Hepatocyte (in vitro differentiated cells): ENCODE measurements around the gene LZIC. TPM values are rescaled to one million over a fixed set of nuclear protein-coding genes. Genes with fewer than 3 reads are reported as not detected.

Experiments
- DNase-seq: peaks from one replicate; pipeline ENCODE4 v3.0.0-alpha.2; 2016; ENCODE audit warnings: low spot score
- H2AFZ ChIP-seq: fragments of 200-600 bp; sonication (generic); 2 replicates; pipeline ENCODE4 v1.6.0; 2016; ENCODE audit warnings: antibody characterized with exemption, mild to moderate bottlenecking
- H3K27ac ChIP-seq: fragments of 200-600 bp; sonication (generic); 2 replicates; pipeline ENCODE4 v1.5.1; 2016; ENCODE audit warnings: mild to moderate bottlenecking
- H3K27me3 ChIP-seq: fragments of 200-600 bp; sonication (generic); 2 replicates; pipeline ENCODE4 v1.6.1; 2016
- H3K36me3 ChIP-seq: fragments of 200-600 bp; sonication (generic); replicated peaks from 2 replicates; pipeline ENCODE4 v1.5.1; 2016; ENCODE audit warnings: low read depth; ENCODE audit not compliant: insufficient read depth
- H3K4me1 ChIP-seq: fragments of 200-600 bp; sonication (generic); 2 replicates; pipeline ENCODE4 v1.5.1; 2016; ENCODE audit warnings: mild to moderate bottlenecking, moderate library complexity; ENCODE audit not compliant: insufficient read depth
- H3K4me2 ChIP-seq: fragments of 200-600 bp; sonication (generic); 2 replicates; pipeline ENCODE4 v1.6.0; 2016
- H3K4me3 ChIP-seq: fragments of 200-600 bp; sonication (generic); 2 replicates; pipeline ENCODE4 v1.5.1; 2016; ENCODE audit warnings: mild to moderate bottlenecking
- H3K79me2 ChIP-seq: fragments of 200-600 bp; sonication (generic); 2 replicates; pipeline ENCODE4 v1.6.0; 2017; ENCODE audit warnings: mild to moderate bottlenecking
- H3K9me2 ChIP-seq: fragments of 200-600 bp; sonication (generic); replicated peaks from 2 replicates; pipeline ENCODE4 v1.6.0; 2017; ENCODE audit warnings: mild to moderate bottlenecking; ENCODE audit not compliant: insufficient read depth
- H3K9me3 ChIP-seq: fragments of 200-600 bp; sonication (generic); 2 replicates; pipeline ENCODE4 v1.5.1; 2016; ENCODE audit warnings: low read depth, mild to moderate bottlenecking
- H4K20me1 ChIP-seq: fragments of 200-600 bp; sonication (generic); 2 replicates; pipeline ENCODE4 v1.6.0; 2016; ENCODE audit warnings: mild to moderate bottlenecking; ENCODE audit not compliant: insufficient read depth, poor library complexity, severe bottlenecking
- CTCF ChIP-seq: fragments of 200-600 bp; sonication (generic); IDR thresholded peaks from 2 replicates; pipeline ENCODE4 v1.5.1; 2016; ENCODE audit warnings: antibody characterized with exemption, mild to moderate bottlenecking; ENCODE audit not compliant: poor library complexity
- EZH2 ChIP-seq: fragments of 200-600 bp; sonication (generic); IDR thresholded peaks from 2 replicates; pipeline ENCODE4 v1.6.1; 2016; ENCODE audit warnings: antibody characterized with exemption, mild to moderate bottlenecking, borderline replicate concordance
- EZH2phosphoT487 ChIP-seq: fragments of 200-600 bp; sonication (generic); IDR thresholded peaks from one replicate; pipeline ENCODE4 v1.6.1; 2018; ENCODE audit warnings: antibody characterized with exemption, mild to moderate bottlenecking, low read depth, moderate library complexity; ENCODE audit not compliant: unreplicated experiment, severe bottlenecking
- WGBS: methylation state at CpG from one replicate; pipeline ENCODE4 v1.1.6; 2016; ENCODE audit warnings: low lambda C conversion rate; ENCODE audit errors: missing lambda C conversion rate; 5-methylcytosine and 5-hydroxymethylcytosine counted together
- polyA plus RNA-seq: library from polyadenylated mRNA; unstranded; fragments of >200 nt; fragmentation: Nextera tagmentation; extraction: Ambion mirVana; gene quantifications from 2 replicates; pipeline ENCODE4 v1.2.1, GENCODE V29; 2016
- total RNA-seq: library from RNA; depleted of rRNA; stranded (reverse); fragments of >200 nt; gene quantifications from 2 replicates; pipeline ENCODE4 v1.2.3, GENCODE V29; 2014

The LZIC gene
- total and polyA plus RNA-seq, 2 experiments from 2014 or later: 24.2 to 48.1 TPM

- 64% methylated on average over 15 of the region's 15 CpGs for WGBS
- Histone ChIP-seq H3K27ac (no peak overlapping the region), H3K27me3 (no peaks in the 10 kb centered on the region)
Observed at GRCh38 chr1:9929431-9930385, 13.5 kb downstream of the LZIC start.

DNA sequence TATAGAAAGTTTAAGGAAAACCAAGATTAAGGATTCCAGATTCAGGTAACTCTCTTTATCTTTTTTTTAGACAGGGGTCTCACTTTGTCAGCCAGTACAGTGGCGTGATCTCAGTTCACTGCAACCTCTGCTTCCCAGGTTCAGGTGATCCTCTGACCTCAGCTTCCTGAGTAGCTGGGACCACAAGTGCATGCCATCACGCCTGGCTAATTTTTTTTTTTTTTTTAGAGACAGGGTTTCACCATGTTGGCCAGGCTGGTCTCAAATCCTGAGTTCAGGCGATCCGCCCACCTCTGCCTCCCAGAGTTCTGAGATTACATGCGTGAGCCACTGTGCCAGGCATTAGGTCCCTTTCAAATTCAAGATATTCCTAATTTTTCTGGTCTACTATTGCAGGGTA lies 15.9 kb downstream of the LZIC start:
- peaks cover 3% of the 10 kb centered on the region for H3K4me1 ChIP-seq
- DNase-seq: no peak
- H3K9me3 ChIP-seq: no peaks in the 10 kb centered on the region
- WGBS: 93% methylated on average over 5 of the region's 5 CpGs
- H3K9me2 ChIP-seq: no peaks in the 10 kb centered on the region
- TF ChIP-seq EZH2phosphoT487 (no peak), EZH2 (no peak), CTCF (no peak)
- no peak overlapping the region for H3K27ac ChIP-seq
- H2AFZ ChIP-seq: no peak overlapping the region
- H3K79me2 ChIP-seq: no peaks in the 10 kb centered on the region
- H3K36me3 ChIP-seq: no peaks in the 10 kb centered on the region
- no peak overlapping the region for H3K4me2 ChIP-seq
- H3K4me3 ChIP-seq: no peak overlapping the region
- H4K20me1 ChIP-seq: no peaks in the 10 kb centered on the region
- no peaks in the 10 kb centered on the region for H3K27me3 ChIP-seq

More at GRCh38 chr1:9929431-9930385, 13.5 kb downstream of the LZIC start:
- Histone ChIP-seq H3K4me3 (no peak overlapping the region), H3K9me3 (no peaks in the 10 kb centered on the region), H2AFZ (no peak overlapping the region), H4K20me1 (no peaks in the 10 kb centered on the region), H3K79me2 (no peaks in the 10 kb centered on the region), H3K4me1 (no peaks in the 10 kb centered on the region), H3K36me3 (no peaks in the 10 kb centered on the region), H3K4me2 (no peak overlapping the region), H3K9me2 (no peaks in the 10 kb centered on the region)
- TF ChIP-seq CTCF: no peak
- no peak for TF ChIP-seq EZH2phosphoT487
- no peak for TF ChIP-seq EZH2
- no peak for DNase-seq

GRCh38 chr1:9922342-9922741 lies 20.8 kb downstream of the LZIC start:
- no peak for DNase-seq
- peaks cover 7% of the 10 kb centered on the region for H3K4me1 ChIP-seq
- H3K4me3 ChIP-seq: no peak overlapping the region
- TF ChIP-seq CTCF (no peak), EZH2phosphoT487 (no peak)
- H3K4me2 ChIP-seq: no peak overlapping the region
- no peaks in the 10 kb centered on the region for H3K9me2 ChIP-seq
- H3K36me3 ChIP-seq: no peaks in the 10 kb centered on the region
- H4K20me1 ChIP-seq: no peaks in the 10 kb centered on the region
- no peaks in the 10 kb centered on the region for H3K27me3 ChIP-seq
- H2AFZ ChIP-seq: no peak overlapping the region
- WGBS: 48% methylated on average over 5 of the region's 5 CpGs
- no peak overlapping the region for H3K27ac ChIP-seq
- H3K79me2 ChIP-seq: no peaks in the 10 kb centered on the region
- no peaks in the 10 kb centered on the region for H3K9me3 ChIP-seq
